Type B pancreatic cell (in vitro differentiated cells): ENCODE data around the gene GLT6D1. TPM values are rescaled to one million over a fixed set of nuclear protein-coding genes. Genes with fewer than 3 reads are reported as not detected.

Experiments used
- DNase-seq: peaks from one replicate; pipeline ENCODE4 v3.0.0; 2021; ENCODE audit warnings: mixed read lengths; ENCODE audit not compliant: unreplicated experiment; ENCODE audit errors: extremely low spot score
- H3K27ac Mint-ChIP-seq: 2 replicates; pipeline ENCODE4 v1.8.0; 2021; ENCODE audit warnings: mild to moderate bottlenecking, mixed read lengths
- H3K27me3 Mint-ChIP-seq: 2 replicates; pipeline ENCODE4 v1.8.0; 2021; ENCODE audit warnings: mixed read lengths
- H3K36me3 Mint-ChIP-seq: 2 replicates; pipeline ENCODE4 v1.8.0; 2021; ENCODE audit warnings: mixed read lengths
- H3K4me1 Mint-ChIP-seq: one replicate; pipeline ENCODE4 v1.8.0; 2021; ENCODE audit warnings: mixed read lengths; ENCODE audit not compliant: unreplicated experiment
- H3K4me3 Mint-ChIP-seq: 2 replicates; pipeline ENCODE4 v1.8.0; 2021; ENCODE audit warnings: mild to moderate bottlenecking, mixed read lengths
- H3K9me3 Mint-ChIP-seq: 2 replicates; pipeline ENCODE4 v1.8.0; 2021; ENCODE audit warnings: mixed read lengths
- total RNA-seq: library from RNA; stranded (reverse); gene quantifications from 2 replicates; pipeline ENCODE4 v1.2.1, GENCODE V29; 2021; ENCODE audit warnings: low replicate concordance
- TF ChIP-seq, protein P1 (sequence below): fragments of 200-600 bp; sonication (generic); conservative IDR thresholded peaks from 2 replicates; pipeline ENCODE4 v1.5.0; 2021; ENCODE audit warnings: antibody characterized with exemption, mild to moderate bottlenecking

GLT6D1 gene
- total RNA-seq, 1 donor from 2014 or later = not detected

DNA sequence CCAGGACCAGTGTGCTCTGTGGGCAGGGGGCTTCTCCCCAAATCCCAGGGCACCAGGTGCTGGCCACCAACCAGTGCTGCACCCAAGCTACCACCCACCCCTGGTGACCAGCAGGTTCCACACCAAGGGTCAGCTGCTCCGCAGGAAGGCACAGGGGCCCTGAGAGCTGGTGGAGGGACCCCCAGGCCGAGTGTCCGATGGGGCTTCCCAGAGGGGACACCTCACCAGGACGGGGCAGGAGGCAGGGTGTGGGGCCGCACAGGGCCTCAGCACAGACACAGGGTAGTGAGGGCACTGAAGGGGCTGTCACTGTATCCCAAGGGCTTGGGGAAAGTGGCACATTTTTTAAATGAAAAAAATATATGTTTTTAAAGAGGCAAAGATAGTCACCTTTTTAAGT lies 41.8 kb upstream of the GLT6D1 start:
- Mint-ChIP-seq H3K27me3 (peaks cover 13% of the 10 kb centered on the region), H3K9me3 (no peaks in the 10 kb centered on the region), H3K27ac (no peak overlapping the region), H3K4me1 (peaks cover 4% of the 10 kb centered on the region), H3K4me3 (no peak overlapping the region), H3K36me3 (no peaks in the 10 kb centered on the region)
- DNase-seq = no peak
- TF ChIP-seq, protein P1, sequence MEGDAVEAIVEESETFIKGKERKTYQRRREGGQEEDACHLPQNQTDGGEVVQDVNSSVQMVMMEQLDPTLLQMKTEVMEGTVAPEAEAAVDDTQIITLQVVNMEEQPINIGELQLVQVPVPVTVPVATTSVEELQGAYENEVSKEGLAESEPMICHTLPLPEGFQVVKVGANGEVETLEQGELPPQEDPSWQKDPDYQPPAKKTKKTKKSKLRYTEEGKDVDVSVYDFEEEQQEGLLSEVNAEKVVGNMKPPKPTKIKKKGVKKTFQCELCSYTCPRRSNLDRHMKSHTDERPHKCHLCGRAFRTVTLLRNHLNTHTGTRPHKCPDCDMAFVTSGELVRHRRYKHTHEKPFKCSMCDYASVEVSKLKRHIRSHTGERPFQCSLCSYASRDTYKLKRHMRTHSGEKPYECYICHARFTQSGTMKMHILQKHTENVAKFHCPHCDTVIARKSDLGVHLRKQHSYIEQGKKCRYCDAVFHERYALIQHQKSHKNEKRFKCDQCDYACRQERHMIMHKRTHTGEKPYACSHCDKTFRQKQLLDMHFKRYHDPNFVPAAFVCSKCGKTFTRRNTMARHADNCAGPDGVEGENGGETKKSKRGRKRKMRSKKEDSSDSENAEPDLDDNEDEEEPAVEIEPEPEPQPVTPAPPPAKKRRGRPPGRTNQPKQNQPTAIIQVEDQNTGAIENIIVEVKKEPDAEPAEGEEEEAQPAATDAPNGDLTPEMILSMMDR = no peak

DNA sequence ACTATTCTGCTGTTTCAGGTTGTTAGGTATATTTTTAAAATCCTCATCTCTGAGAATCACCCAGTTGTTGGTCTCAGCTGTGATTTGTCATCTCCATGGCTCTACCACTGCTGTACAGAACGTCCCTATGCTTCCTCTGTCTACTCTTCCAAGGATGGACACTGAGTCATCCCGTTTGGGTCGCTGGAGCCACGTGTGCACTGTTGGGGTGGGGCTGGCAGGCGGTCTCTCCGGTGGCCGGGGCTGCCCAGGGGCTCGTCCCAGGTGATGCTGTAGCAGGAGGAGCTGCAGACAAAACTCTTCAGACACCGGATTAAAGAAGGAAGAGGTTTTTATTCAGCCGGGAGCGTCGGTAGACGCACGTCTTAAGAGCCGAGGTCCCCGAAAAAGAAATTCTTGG lies 40.7 kb upstream of the GLT6D1 start:
- Mint-ChIP-seq H3K9me3 (no peaks in the 10 kb centered on the region), H3K27ac (no peak overlapping the region), H3K36me3 (no peaks in the 10 kb centered on the region), H3K4me1 (peaks cover 4% of the 10 kb centered on the region), H3K27me3 (peaks cover 15% of the 10 kb centered on the region), H3K4me3 (no peak overlapping the region)
- TF ChIP-seq, protein P1 = no peak
- DNase-seq = no peak

DNA sequence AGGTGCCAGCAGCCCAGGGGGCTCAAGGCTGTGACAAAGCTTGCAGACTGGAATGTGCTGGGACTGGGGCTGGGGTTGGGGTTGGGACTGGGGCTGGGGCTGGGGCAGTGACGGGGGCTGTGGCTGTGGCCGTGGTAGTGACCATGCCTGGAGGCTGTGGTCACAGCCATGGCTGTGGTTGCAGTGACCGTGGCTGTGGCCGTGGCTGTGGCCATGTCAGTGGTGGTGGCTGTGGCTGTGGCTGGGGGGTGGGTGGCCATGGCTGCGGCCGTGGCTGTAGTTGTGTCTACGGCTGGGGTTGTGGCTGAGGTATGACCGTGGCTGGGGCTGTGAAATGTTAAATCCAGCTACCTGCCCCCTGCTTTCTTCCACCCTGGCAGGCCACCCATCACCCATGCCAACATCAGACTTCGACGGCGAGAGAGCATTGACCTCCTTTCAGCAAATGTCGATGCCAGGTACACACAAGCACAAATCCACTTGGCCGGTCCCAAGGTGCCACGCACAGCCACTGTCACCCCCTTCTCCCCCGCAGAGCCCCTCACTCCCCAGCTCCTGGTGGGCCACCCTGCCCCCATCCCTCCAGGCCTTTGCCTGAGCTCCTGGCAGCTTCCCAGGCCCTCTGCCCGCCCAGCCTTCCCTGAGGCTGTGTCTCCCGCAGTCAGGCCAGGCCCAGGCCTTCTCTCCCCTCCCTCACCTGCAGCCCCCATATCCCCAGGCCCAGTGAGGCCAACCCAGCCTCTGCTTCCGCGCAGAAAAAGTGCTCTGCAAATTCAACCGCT lies 39.1 kb upstream of the GLT6D1 start:
- Mint-ChIP-seq H3K36me3 (no peaks in the 10 kb centered on the region), H3K9me3 (no peaks in the 10 kb centered on the region), H3K27ac (no peak overlapping the region), H3K4me3 (no peak overlapping the region), H3K27me3 (peaks cover 23% of the 10 kb centered on the region), H3K4me1 (peaks cover 4% of the 10 kb centered on the region)
- TF ChIP-seq, protein P1 = no peak
- no peak for DNase-seq

DNA sequence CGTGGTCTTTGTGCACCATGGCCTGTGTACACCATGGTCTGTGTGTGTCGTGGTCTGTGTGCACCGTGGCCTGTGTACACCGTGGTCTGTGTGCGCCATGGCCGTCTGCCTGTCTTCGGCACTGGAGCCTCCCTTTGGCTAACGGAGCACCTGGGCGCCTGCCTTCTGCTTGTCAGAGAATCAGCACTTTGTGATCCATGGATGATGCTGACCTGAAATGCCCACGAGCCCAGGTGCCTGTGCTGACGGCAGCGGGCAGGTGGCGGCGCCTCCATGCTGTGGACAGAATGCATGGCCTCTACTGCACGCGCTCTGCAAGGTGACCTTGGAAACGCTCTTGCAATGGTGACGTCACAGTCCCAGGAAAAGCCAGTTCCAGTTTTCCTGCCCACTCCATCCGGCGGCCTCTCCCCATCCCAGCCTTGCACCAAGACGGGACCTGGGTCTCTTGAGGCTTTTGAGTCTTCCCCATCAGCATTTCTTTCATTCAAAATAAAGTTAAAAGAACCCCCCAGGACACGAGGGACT lies 38.4 kb upstream of the GLT6D1 start:
- H3K9me3 Mint-ChIP-seq = no peaks in the 10 kb centered on the region
- H3K27ac Mint-ChIP-seq = no peak overlapping the region
- peaks cover 4% of the 10 kb centered on the region for H3K4me1 Mint-ChIP-seq
- no peaks in the 10 kb centered on the region for H3K36me3 Mint-ChIP-seq
- TF ChIP-seq, protein P1 = no peak
- H3K4me3 Mint-ChIP-seq = no peak overlapping the region
- H3K27me3 Mint-ChIP-seq = peaks cover 23% of the 10 kb centered on the region
- no peak for DNase-seq

DNA sequence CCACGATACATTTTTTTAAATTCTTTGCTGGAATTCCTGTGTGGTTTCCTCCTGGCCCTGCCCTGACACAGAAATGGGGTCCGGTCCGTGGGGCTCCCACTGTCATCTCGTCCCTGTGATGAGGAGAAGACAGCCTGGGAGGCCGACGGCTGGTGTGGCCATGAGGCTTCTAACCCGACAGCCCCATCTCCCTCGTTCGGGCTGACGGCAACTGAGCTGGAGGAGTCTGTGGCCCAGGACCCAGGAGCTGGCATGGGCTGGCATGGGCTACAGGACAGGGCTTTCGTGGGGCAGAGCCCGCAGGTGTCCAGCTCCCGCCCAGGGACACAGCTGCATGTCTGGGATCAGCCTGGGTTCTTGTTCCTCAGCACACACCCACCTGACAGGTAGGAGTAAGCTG lies 37.6 kb upstream of the GLT6D1 start:
- Mint-ChIP-seq H3K4me1 (peaks cover 4% of the 10 kb centered on the region), H3K36me3 (no peaks in the 10 kb centered on the region), H3K27me3 (peaks cover 24% of the 10 kb centered on the region), H3K4me3 (no peak overlapping the region), H3K9me3 (no peaks in the 10 kb centered on the region), H3K27ac (no peak overlapping the region)
- TF ChIP-seq, protein P1 = no peak
- DNase-seq = no peak
